Liver (tissue), 9 donors: Measurements from ENCODE around the gene MCU. TPM values are rescaled to one million over a fixed set of nuclear protein-coding genes. Genes with fewer than 3 reads are reported as not detected.

ENCODE experiments used
- DNase-seq: peaks from one replicate; pipeline ENCODE4 v3.0.0-alpha.2; 2017; ENCODE audit warnings: low spot score
- H3K27ac ChIP-seq, 2 donors: one replicate each; pipeline ENCODE4 v1.7.0; 2013; ENCODE audit warnings: inconsistent platforms in 2 of 2, low read length in 2 of 2, control low read depth in 1 of 2, low read depth in 1 of 2, mild to moderate bottlenecking in 1 of 2
- H3K27me3 ChIP-seq, 4 donors: one replicate each; pipeline versions ENCODE4 v1.6.1 to v1.7.0; 2013; ENCODE audit warnings: low read length in 3 of 4, inconsistent platforms in 1 of 4, mild to moderate bottlenecking in 1 of 4, moderate library complexity in 1 of 4; ENCODE audit not compliant: control insufficient read depth in 4 of 4, insufficient read depth in 4 of 4
- H3K36me3 ChIP-seq, 4 donors: one replicate each; pipeline versions ENCODE4 v1.6.1 to v1.7.0; 2013; ENCODE audit warnings: low read length in 3 of 4, mild to moderate bottlenecking in 3 of 4, low read depth in 1 of 4, moderate library complexity in 1 of 4; ENCODE audit not compliant: control insufficient read depth in 4 of 4, insufficient read depth in 3 of 4
- H3K4me1 ChIP-seq, 4 donors: one replicate each; pipeline versions ENCODE4 v1.6.1 to v1.7.0; 2013; ENCODE audit warnings: low read length in 3 of 4, mild to moderate bottlenecking in 3 of 4, moderate library complexity in 1 of 4; ENCODE audit not compliant: control insufficient read depth in 4 of 4, insufficient read depth in 4 of 4
- H3K4me3 ChIP-seq, 3 donors: one replicate each; pipeline versions ENCODE4 v1.6.1 to v1.7.0; 2013; ENCODE audit warnings: low read length in 3 of 3, control low read depth in 1 of 3, low read depth in 1 of 3, mild to moderate bottlenecking in 1 of 3
- H3K9ac ChIP-seq, 2 donors: one replicate each; pipeline ENCODE4 v1.7.0; 2013; ENCODE audit warnings: low read length in 2 of 2, mild to moderate bottlenecking in 2 of 2, moderate library complexity in 2 of 2, control low read depth in 1 of 2, low read depth in 1 of 2
- H3K9me3 ChIP-seq, 4 donors: one replicate each; pipeline versions ENCODE4 v1.6.1 to v1.7.0; 2013; ENCODE audit warnings: low read length in 3 of 4; ENCODE audit not compliant: control insufficient read depth in 4 of 4
- ATF3 ChIP-seq: IDR thresholded peaks from 2 replicates; pipeline ENCODE4 v1.6.1; 2016; ENCODE audit warnings: antibody characterized with exemption
- CTCF ChIP-seq: fragments of 150-350 bp; IDR thresholded peaks from 2 replicates; pipeline ENCODE4 v1.5.1; 2017; ENCODE audit warnings: improper control_type of control experiment, low read depth, low read length; ENCODE audit not compliant: missing input control
- EGR1 ChIP-seq, 2 donors: IDR thresholded peaks; 2 replicates each; pipeline ENCODE4 v1.6.1; 2016 to 2018; ENCODE audit warnings: antibody characterized with exemption in 2 of 2, low read depth in 2 of 2
- FOXA1 ChIP-seq: IDR thresholded peaks from 2 replicates; pipeline ENCODE4 v1.6.1; 2016; ENCODE audit warnings: antibody characterized with exemption
- FOXA2 ChIP-seq: IDR thresholded peaks from 2 replicates; pipeline ENCODE4 v1.6.1; 2016; ENCODE audit warnings: antibody characterized with exemption
- GABPA ChIP-seq, 2 donors: IDR thresholded peaks in 1 of 2; conservative IDR thresholded peaks in 1 of 2; 2 replicates each; pipeline ENCODE4 v1.6.1; 2016; ENCODE audit warnings: antibody characterized with exemption in 2 of 2, mild to moderate bottlenecking in 1 of 2, moderate library complexity in 1 of 2
- HNF4A ChIP-seq, 2 donors: conservative IDR thresholded peaks; 2 replicates each; pipeline ENCODE4 v1.6.1; 2016; ENCODE audit warnings: antibody characterized with exemption in 2 of 2, mild to moderate bottlenecking in 2 of 2
- HNF4G ChIP-seq: IDR thresholded peaks from 2 replicates; pipeline ENCODE4 v1.6.1; 2016; ENCODE audit warnings: antibody characterized with exemption
- JUND ChIP-seq, 2 donors: IDR thresholded peaks; 2 replicates each; pipeline ENCODE4 v1.6.1; 2016; ENCODE audit warnings: antibody characterized with exemption in 2 of 2
- MAX ChIP-seq: IDR thresholded peaks from 2 replicates; pipeline ENCODE4 v1.6.1; 2016; ENCODE audit warnings: antibody characterized with exemption
- NR2F2 ChIP-seq: IDR thresholded peaks from 2 replicates; pipeline ENCODE4 v1.6.1; 2016; ENCODE audit warnings: antibody characterized with exemption
- RAD21 ChIP-seq, 2 donors: IDR thresholded peaks; 2 replicates each; pipeline ENCODE4 v1.6.1; 2016; ENCODE audit warnings: antibody characterized with exemption in 2 of 2, mild to moderate bottlenecking in 2 of 2
- REST ChIP-seq: IDR thresholded peaks from 2 replicates; pipeline ENCODE4 v1.6.1; 2016; ENCODE audit warnings: antibody characterized with exemption, mild to moderate bottlenecking
- RXRA ChIP-seq, 2 donors: IDR thresholded peaks; 2 replicates each; pipeline ENCODE4 v1.6.1; 2017 to 2018; ENCODE audit warnings: antibody characterized with exemption in 2 of 2, mild to moderate bottlenecking in 1 of 2
- SP1 ChIP-seq: IDR thresholded peaks from 2 replicates; pipeline ENCODE4 v1.6.1; 2018; ENCODE audit warnings: antibody characterized with exemption, mild to moderate bottlenecking
- TAF1 ChIP-seq: conservative IDR thresholded peaks from 2 replicates; pipeline ENCODE4 v1.6.1; 2016; ENCODE audit warnings: antibody characterized with exemption, mild to moderate bottlenecking
- YY1 ChIP-seq: IDR thresholded peaks from 2 replicates; pipeline ENCODE4 v1.6.1; 2016; ENCODE audit warnings: antibody characterized with exemption, mild to moderate bottlenecking
- ZBTB33 ChIP-seq: IDR thresholded peaks from 2 replicates; pipeline ENCODE4 v1.6.1; 2016; ENCODE audit warnings: antibody characterized with exemption
- WGBS: extraction: QIAGEN DNeasy Blood & Tissue Kit; methylation state at CpG from one replicate; pipeline ENCODE4 v1.1.7; 2013; 5-methylcytosine and 5-hydroxymethylcytosine counted together
- polyA plus RNA-seq, 2 donors: library from polyadenylated mRNA; stranded (reverse) in 1 of 2; unstranded in 1 of 2; fragments of 200-250 nt in 1 of 2; fragments of >200 nt in 1 of 2; fragmentation: Nextera tagmentation in 1 of 2; extraction: Ambion mirVana in 1 of 2; gene quantifications; one replicate each; pipeline versions ENCODE4 v1.2.1 to v1.2.3, GENCODE V29; 2013 to 2015
- total RNA-seq, 2 donors: library from RNA; depleted of rRNA; stranded (reverse); fragments of >200 nt; gene quantifications; one replicate each; pipeline ENCODE4 v1.2.3, GENCODE V29; 2014
- donor health status: healthy.
- donor health status: healthy.
- donor health status: healthy.
- donor health status: healthy.
- donor health status: healthy.

The MCU gene
- total and polyA plus RNA-seq, 4 donors, result 6.4 to 13.0 (median 8.8) TPM

GRCh38 chr10:72731916-72732419 is 40.0 kb downstream of the MCU start:
- no peaks in the 10 kb centered on the region for H3K9me3 ChIP-seq
- TF ChIP-seq FOXA2 (no peak), HNF4A (conservative IDR thresholded peaks at IDR 0.05) (no peak), ATF3 (no peak), NR2F2 (no peak), MAX (no peak), ZBTB33 (no peak), HNF4G (no peak), GABPA (IDR thresholded peaks at IDR 0.05 in 1 of 2, conservative IDR thresholded peaks at IDR 0.05 in 1 of 2) (no peak), SP1 (no peak), RXRA (IDR thresholded peaks at IDR 0.05) (no peak), JUND (IDR thresholded peaks at IDR 0.05) (no peak), REST (no peak), EGR1 (IDR thresholded peaks at IDR 0.05; ENCODE audit: low read depth in 2 of 2) (no peak), RAD21 (IDR thresholded peaks at IDR 0.05) (no peak), YY1 (no peak), FOXA1 (no peak), CTCF (no peak), TAF1 (no peak)
- whole genome bisulfite sequencing, result 87% methylated on average over 4 of the region's 4 CpGs
- no peak overlapping the region for H3K9ac ChIP-seq
- DNase-seq, result no peak
- H3K4me3 ChIP-seq, result no peak overlapping the region
- H3K36me3 ChIP-seq, result no peaks in the 10 kb centered on the region
- H3K27ac ChIP-seq, result no peak overlapping the region
- no peaks in the 10 kb centered on the region for H3K27me3 ChIP-seq
- H3K4me1 ChIP-seq, result no peaks in the 10 kb centered on the region
